ENCODE data around the gene SLC25A29. TPM values are rescaled to one million over a fixed set of nuclear protein-coding genes. Genes with fewer than 3 reads are reported as not detected.

Gene SLC25A29
- total RNA-seq, 1 donor from 2014 or later, result 57.0 TPM

GRCh38 chr14:100279563-100279962, 26.7 kb downstream of the SLC25A29 start:
- H3K4me1 Mint-ChIP-seq (ENCODE audit: unreplicated experiment), result peaks cover 38% of the 10 kb centered on the region
- H3K27ac Mint-ChIP-seq (ENCODE audit: unreplicated experiment), result peak overlapping the region; percentile 72
- peaks cover 5% of the 10 kb centered on the region for H3K36me3 Mint-ChIP-seq (ENCODE audit: unreplicated experiment)

DNA sequence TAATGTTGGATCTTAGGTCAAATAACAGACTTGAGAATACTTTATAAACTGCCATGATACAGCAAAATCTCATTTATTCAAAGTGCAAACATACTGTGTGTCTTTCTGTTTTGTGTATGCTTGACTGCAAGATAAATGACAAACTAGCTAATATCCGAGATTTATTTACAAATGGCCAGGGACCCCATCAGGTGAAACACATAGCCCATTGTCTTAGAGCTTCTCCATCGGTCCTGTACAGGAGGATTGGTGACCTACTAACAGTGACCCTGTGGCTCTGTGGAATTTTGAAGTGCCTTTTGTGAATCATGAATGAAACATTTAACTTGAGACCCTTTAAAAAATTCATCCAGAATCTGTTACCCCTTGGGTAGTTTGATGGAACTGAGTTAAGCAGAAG, 27.1 kb downstream of the SLC25A29 start:
- peak overlapping the region; percentile 72 for H3K27ac Mint-ChIP-seq (ENCODE audit: unreplicated experiment)
- H3K27me3 Mint-ChIP-seq (ENCODE audit: unreplicated experiment), result no peaks in the 10 kb centered on the region
- H3K9me3 Mint-ChIP-seq (ENCODE audit: unreplicated experiment), result no peaks in the 10 kb centered on the region
- DNase-seq (ENCODE audit: extremely low spot score, unreplicated experiment), result no peak
- peaks cover 41% of the 10 kb centered on the region for H3K4me1 Mint-ChIP-seq (ENCODE audit: unreplicated experiment)
- peaks cover 5% of the 10 kb centered on the region for H3K36me3 Mint-ChIP-seq (ENCODE audit: unreplicated experiment)
- peak; percentile 1 for TF ChIP-seq CTCF (IDR thresholded peaks at IDR 0.05)
- no peak overlapping the region for H3K4me3 Mint-ChIP-seq (ENCODE audit: unreplicated experiment)

More at GRCh38 chr14:100279563-100279962, 26.7 kb downstream of the SLC25A29 start:
- no peak for DNase-seq (ENCODE audit: extremely low spot score, unreplicated experiment)
- Mint-ChIP-seq H3K9me3 (ENCODE audit: unreplicated experiment) (no peaks in the 10 kb centered on the region), H3K4me3 (ENCODE audit: unreplicated experiment) (no peak overlapping the region), H3K27me3 (ENCODE audit: unreplicated experiment) (no peaks in the 10 kb centered on the region)
- TF ChIP-seq CTCF (IDR thresholded peaks at IDR 0.05), result no peak

DNA sequence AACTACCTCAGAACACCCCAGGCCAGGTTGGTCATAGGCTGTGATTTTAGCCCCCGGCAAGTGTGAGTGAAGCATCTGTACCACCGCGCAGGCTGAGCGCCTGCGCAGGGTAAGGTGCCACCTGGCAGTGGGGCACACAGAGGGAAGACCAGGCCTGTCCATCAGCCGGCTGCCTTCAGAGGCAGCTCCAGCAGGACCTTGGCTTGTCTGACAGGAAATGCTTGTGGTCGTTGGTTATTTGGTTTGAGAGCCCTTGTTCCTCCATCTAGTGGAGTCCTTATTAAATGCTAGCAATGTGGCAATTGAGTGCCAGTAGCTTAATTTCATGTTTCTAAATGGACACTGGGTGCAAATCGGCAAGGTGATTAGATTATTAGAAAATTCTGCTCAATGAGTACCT, 27.5 kb downstream of the SLC25A29 start:
- peak; percentile 53 for TF ChIP-seq CTCF (IDR thresholded peaks at IDR 0.05)
- no peak for DNase-seq (ENCODE audit: extremely low spot score, unreplicated experiment)
- Mint-ChIP-seq H3K27ac (ENCODE audit: unreplicated experiment) (peak overlapping the region; percentile 72), H3K27me3 (ENCODE audit: unreplicated experiment) (no peaks in the 10 kb centered on the region), H3K4me1 (ENCODE audit: unreplicated experiment) (peaks cover 41% of the 10 kb centered on the region), H3K4me3 (ENCODE audit: unreplicated experiment) (no peak overlapping the region), H3K36me3 (ENCODE audit: unreplicated experiment) (peaks cover 5% of the 10 kb centered on the region), H3K9me3 (ENCODE audit: unreplicated experiment) (no peaks in the 10 kb centered on the region)

DNA sequence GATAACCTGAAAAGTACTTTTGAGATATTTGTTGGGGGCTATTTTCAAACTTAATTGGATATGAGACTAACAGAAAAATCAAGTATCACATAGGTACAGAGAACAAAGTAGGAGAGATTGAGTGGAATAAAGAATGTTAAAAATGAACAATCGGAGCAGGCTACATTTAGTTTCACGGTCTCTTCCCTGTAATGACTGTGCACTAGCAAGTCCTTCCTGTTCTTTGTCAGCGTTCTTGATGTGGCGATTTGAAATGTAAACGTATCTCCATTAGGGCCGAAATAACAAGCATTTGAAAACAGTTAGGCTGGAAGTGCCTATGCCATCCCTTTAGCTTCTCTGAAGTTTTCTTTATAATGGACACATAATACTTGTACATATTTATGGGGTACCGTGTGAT, 31.0 kb downstream of the SLC25A29 start:
- Mint-ChIP-seq H3K4me1 (ENCODE audit: unreplicated experiment) (peaks cover 31% of the 10 kb centered on the region), H3K9me3 (ENCODE audit: unreplicated experiment) (no peaks in the 10 kb centered on the region), H3K27ac (ENCODE audit: unreplicated experiment) (peak overlapping the region; percentile 27), H3K27me3 (ENCODE audit: unreplicated experiment) (no peaks in the 10 kb centered on the region), H3K4me3 (ENCODE audit: unreplicated experiment) (no peak overlapping the region), H3K36me3 (ENCODE audit: unreplicated experiment) (peaks cover 2% of the 10 kb centered on the region)
- no peak for TF ChIP-seq CTCF (IDR thresholded peaks at IDR 0.05)
- DNase-seq (ENCODE audit: extremely low spot score, unreplicated experiment), result no peak

- DNase-seq (ENCODE audit: extremely low spot score, unreplicated experiment), result no peak
- no peaks in the 10 kb centered on the region for H3K36me3 Mint-ChIP-seq (ENCODE audit: unreplicated experiment)
- peaks cover 24% of the 10 kb centered on the region for H3K4me1 Mint-ChIP-seq (ENCODE audit: unreplicated experiment)
- H3K4me3 Mint-ChIP-seq (ENCODE audit: unreplicated experiment), result no peak overlapping the region
- no peaks in the 10 kb centered on the region for H3K9me3 Mint-ChIP-seq (ENCODE audit: unreplicated experiment)
- peak overlapping the region; percentile 25 for H3K27ac Mint-ChIP-seq (ENCODE audit: unreplicated experiment)
- no peak for TF ChIP-seq CTCF (IDR thresholded peaks at IDR 0.05)
- H3K27me3 Mint-ChIP-seq (ENCODE audit: unreplicated experiment), result no peaks in the 10 kb centered on the region
Observed at GRCh38 chr14:100274250-100274649, 32.0 kb downstream of the SLC25A29 start.

All from osteocyte (in vitro differentiated cells).